CD4-positive, alpha-beta T cell treated with Interleukin-21 for 1 hour (primary cell): ENCODE results near the gene DDIT3.

Source experiments
- DNase-seq: peaks from one replicate; pipeline ENCODE4 v3.0.0-alpha.2; 2020

DDIT3 gene

GRCh38 chr12:57546438-57547287, 26.3 kb upstream of the DDIT3 start, which contains the start of gene DCTN2:
DCTN2 (minus strand) TSS chr12:57547192; CDS start chr12:57547063, 129 bp downstream.
- peak; percentile 97 for DNase-seq

GRCh38 chr12:57545809-57546437, 25.6 kb upstream of the DDIT3 start:
- no peak for DNase-seq

- no peak for DNase-seq
Observed at GRCh38 chr12:57543581-57543980, 23.3 kb upstream of the DDIT3 start.

GRCh38 chr12:57541717-57542116, 21.4 kb upstream of the DDIT3 start:
- DNase-seq = no peak

GRCh38 chr12:57541001-57541400, 20.7 kb upstream of the DDIT3 start:
- DNase-seq = no peak

DNA sequence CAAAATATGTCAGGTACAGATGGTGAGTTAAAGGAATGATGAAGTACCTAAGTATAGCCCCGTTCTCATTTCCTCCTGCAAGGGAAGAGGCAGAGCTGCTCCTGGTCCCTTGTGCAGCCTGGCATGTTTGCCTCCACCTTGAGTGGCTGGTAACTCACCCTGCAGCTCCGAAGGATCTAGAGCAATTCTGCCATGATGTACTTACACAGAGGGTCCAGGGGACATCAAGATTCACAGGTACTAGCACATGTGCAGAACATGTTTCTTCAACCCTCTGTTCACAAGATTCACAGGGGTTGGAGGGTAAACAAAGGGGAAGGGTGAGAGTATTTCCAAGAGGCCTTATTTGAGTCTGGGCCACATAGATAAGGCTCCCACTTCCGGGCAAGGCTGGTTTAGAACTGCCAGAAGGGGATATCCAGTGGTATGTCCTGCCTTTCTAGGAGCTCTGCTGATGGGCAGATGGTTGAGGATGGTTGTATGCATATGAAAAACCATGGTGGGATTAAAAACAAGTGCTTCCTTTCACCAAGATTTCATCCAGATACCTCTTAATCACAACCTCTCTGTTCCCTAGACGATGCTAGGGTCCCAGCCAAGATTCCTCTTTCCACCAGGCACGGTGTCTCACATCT, 18.9 kb upstream of the DDIT3 start:
- no peak for DNase-seq

DNA sequence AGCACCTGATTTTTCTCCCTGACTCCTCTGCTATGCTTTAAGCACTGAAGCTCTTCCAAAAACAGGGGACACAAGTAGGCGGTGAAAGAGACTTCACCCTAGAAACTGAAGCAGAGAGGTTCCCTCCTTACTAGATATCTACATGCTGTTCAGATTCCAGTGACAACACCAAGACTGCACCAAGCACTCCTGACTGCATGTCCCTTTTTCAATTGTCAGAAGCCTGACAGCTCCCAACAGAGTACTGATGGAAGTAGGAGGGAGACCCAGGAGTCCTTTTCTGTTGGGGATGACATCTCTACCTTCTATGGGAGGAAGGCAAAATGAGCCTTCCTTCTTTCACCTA, 16.3 kb upstream of the DDIT3 start:
- no peak for DNase-seq

DNA sequence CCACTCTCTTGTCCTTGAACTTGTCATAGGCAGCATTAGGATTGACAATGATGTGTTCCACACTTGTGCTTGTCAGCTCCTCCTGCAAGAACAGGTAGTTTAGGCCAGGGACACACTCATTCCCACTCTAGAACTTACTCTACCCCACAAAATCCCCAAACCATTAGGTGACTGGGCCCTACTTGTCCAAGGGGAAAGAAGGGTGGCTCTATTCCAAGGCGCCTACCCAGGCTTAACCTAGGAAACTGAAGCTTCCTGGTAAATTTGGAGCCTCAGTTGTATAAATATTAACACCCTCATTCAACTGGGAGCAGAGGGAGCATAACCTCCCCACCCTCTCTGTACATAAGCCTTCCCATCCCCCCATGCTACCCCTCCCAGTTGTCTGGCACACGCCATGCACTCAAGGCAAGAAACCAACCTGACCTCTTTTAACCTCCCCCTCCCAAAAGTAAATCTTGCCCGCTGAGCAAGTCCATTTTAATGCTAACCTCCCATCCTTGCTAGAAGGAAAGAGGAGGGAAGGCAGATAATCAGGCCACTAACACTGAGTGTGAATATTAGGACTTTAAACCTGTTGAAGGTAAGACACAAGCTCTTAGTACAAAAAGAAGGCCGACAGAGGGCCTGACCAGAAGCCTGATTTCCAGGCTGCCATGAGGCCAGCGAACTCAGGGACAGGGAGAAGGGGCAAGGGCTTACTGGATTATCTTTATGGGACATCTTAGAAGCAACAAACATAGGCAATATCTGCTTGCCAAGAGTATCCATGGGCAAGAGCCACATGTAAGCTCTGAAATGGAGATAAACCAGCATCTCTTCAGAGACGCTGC, 15.7 kb upstream of the DDIT3 start:
- no peak for DNase-seq

DNA sequence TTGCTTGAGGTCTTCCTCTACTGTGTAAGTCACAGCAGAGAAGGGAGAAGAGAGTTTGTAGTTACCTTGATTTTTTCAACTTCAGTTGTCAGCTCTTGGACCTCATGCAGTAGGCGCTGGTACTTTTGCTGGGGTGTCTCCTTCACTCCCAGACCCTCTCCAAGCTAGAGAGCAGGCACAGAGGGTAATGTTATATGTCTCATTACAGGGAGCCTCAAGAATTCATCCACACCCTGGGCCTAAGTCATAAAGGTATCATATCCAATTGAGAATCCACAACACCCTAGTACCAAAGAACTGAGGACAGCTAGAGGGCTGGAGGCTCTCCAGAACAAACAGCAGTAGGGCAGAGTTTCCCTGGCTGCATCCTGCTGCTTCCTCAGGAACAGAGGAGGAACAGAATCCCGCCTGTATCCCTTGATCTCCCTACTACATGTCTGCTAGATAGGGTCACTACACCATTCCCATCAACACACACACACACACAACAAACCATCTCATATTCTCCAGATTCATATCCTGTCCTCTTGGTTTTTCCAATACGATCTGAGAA, 14.8 kb upstream of the DDIT3 start:
- DNase-seq = no peak

DNA sequence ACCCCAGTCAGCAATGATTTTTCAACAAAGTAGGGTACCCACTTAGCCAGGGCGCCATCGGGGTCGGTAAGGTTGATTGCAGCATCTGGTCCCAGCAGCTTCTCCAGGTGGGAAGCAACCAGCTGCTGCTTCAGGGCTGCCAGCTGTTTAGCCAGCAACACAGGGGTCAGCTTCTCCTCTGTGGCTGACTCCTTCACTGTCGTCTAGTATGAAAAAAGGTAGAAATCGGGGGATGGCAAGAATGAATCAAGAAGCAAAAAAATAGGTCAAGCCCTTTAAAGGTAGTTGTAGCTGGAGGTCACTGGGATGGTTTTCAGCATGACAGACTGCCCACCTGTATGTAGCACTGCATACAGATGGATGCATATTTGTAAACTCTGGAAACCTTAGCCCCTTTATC, 13.9 kb upstream of the DDIT3 start:
- no peak for DNase-seq

GRCh38 chr12:57533108-57533507, 12.8 kb upstream of the DDIT3 start:
- DNase-seq = no peak

DNA sequence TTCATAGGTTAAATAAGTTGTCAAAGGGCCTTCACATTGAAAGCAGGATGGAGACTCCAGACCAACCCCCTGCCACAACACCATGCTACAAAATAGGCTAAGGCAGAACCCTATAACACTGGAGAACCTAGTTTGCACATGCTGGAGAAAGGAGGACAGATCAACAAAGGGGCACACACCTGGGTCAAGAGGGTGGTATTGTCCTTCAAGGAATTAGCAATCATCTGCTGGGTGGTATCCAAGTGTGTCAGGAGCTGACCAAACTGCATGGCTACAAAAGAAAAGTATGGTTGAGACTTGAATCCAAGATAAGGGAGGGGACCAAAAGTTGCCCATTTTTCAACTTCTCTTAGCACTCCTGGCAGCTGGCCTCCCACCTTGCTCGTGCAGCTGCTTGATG, 11.5 kb upstream of the DDIT3 start:
- DNase-seq = no peak

- no peak for DNase-seq
Observed at GRCh38 chr12:57530396-57531142, 10.3 kb upstream of the DDIT3 start.

DNA sequence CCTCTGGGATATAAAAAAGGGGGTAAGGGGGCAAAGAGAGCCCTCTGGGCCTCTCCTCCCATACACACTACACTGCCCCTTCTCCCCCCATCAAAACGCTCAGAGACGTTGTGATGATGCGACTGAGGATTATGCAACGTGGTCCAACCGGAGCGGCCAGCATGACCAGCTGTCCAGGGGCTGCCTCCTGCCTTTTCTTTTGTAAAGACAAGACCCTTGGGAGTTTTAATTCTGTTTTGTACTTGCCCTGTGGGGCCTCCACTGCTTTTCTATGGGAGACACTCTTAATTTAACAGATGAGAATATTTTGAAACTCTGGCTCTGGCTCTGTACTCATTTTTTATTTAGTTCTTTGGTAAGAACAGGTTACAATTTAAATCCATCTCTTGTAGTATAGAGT, 9.5 kb upstream of the DDIT3 start:
- DNase-seq = no peak

- DNase-seq = no peak
Observed at GRCh38 chr12:57528831-57529555, 8.7 kb upstream of the DDIT3 start.

DNA sequence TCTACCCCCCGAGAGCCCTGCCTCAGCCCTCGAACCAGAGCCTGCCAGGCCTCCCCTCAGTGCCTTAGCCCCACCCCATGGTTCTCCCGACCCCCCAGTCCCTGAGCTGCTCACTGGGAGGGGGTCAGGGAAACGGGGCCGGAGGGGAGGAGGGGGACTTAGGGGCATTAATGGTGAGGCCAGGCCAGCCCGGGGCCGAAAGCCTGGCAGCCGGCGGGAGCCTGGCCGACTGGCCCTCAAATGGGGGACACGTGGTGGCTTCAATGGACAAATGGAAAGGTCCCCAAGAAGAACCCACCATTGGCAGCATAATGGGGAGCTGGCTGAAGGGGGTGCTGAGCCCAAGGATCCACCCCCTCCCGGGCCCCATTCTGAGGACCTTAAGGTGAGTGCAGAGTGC, 7.9 kb upstream of the DDIT3 start:
- DNase-seq = no peak

DNA sequence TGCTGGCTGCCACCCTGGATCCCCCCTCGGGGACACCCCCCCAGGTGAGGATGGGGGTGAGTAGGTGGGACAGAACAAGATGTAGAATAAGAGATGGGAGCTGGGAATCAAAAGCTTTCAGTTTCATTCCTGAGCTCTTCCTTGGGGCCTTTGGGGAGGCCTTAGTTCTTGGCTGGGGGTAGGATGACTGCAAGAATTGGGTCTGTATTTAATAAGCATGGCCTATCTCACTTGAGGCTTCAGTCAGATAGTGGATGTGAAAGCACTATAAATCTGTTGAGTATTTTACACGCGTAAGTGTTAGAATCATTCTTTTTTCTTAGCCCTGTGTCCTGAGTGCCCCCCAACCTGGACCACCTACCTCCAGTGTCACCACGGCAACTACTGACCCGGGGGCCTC, 6.9 kb upstream of the DDIT3 start:
- no peak for DNase-seq

- no peak for DNase-seq
Observed at GRCh38 chr12:57526477-57527126, 6.3 kb upstream of the DDIT3 start.

DNA sequence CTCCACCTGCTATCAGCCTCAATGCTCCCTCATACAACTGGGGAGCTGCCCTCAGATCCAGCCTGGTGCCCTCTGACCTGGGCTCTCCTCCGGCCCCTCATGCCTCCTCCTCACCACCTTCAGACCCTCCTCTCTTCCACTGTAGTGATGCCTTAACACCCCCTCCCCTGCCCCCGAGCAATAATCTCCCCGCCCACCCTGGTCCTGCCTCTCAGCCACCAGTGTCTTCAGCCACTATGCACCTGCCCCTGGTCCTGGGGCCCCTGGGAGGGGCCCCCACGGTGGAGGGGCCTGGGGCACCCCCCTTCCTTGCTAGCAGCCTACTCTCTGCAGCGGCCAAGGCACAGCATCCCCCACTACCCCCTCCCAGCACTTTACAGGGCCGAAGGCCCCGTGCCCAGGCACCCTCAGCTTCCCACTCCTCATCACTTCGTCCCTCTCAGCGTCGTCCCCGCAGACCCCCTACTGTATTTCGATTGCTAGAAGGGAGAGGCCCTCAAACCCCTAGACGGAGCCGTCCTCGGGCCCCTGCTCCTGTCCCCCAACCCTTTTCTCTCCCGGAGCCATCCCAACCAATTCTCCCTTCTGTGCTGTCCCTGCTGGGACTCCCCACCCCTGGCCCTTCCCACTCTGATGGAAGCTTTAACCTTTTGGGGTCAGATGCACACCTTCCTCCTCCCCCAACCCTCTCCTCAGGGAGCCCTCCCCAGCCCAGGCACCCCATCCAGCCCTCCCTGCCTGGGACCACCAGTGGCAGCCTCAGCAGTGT, 5.5 kb upstream of the DDIT3 start:
- no peak for DNase-seq
